ENCODE results near the gene PLEKHG4B. TPM values are rescaled to one million over a fixed set of nuclear protein-coding genes. Genes with fewer than 3 reads are reported as not detected.

PLEKHG4B gene
- total RNA-seq, 1 donor from 2014 or later = 22.0 TPM

DNA sequence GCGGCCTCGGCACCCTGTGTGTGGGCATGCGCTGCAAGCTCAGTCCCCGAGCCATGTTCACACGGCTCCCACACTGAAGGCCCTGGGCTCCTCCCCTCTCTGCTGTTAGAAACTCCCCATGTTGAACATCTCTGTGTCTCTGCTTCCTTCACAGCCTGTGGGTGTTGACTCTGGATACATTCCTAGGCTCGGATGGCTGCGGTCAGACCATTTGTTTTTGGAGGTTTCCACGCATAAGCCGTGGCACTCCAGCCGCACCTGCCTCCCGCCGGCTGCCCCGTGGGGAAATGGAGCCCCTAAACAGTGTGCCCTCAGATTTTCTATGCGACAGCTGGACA lies 68.2 kb downstream of the PLEKHG4B start:
- no peaks in the 10 kb centered on the region for H3K27me3 Mint-ChIP-seq (ENCODE audit: low read depth)
- DNase-seq (ENCODE audit: low read depth, low spot score) = no peak
- H3K27ac Mint-ChIP-seq (ENCODE audit: unreplicated experiment) = no peak overlapping the region
- no peaks in the 10 kb centered on the region for H3K4me1 Mint-ChIP-seq
- no peaks in the 10 kb centered on the region for H3K9me3 Mint-ChIP-seq
- H3K36me3 Mint-ChIP-seq (ENCODE audit: low read depth) = peaks cover 12% of the 10 kb centered on the region
- H3K4me3 Mint-ChIP-seq = no peak overlapping the region
- TF ChIP-seq, protein P1, sequence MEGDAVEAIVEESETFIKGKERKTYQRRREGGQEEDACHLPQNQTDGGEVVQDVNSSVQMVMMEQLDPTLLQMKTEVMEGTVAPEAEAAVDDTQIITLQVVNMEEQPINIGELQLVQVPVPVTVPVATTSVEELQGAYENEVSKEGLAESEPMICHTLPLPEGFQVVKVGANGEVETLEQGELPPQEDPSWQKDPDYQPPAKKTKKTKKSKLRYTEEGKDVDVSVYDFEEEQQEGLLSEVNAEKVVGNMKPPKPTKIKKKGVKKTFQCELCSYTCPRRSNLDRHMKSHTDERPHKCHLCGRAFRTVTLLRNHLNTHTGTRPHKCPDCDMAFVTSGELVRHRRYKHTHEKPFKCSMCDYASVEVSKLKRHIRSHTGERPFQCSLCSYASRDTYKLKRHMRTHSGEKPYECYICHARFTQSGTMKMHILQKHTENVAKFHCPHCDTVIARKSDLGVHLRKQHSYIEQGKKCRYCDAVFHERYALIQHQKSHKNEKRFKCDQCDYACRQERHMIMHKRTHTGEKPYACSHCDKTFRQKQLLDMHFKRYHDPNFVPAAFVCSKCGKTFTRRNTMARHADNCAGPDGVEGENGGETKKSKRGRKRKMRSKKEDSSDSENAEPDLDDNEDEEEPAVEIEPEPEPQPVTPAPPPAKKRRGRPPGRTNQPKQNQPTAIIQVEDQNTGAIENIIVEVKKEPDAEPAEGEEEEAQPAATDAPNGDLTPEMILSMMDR (conservative IDR thresholded peaks at IDR 0.05) = no peak

- no peak overlapping the region for H3K27ac Mint-ChIP-seq (ENCODE audit: unreplicated experiment)
- no peak for DNase-seq (ENCODE audit: low read depth, low spot score)
- TF ChIP-seq, protein P1 (conservative IDR thresholded peaks at IDR 0.05) = no peak
Measured at GRCh38 chr5:160921-161802, 69.2 kb downstream of the PLEKHG4B start.

DNA sequence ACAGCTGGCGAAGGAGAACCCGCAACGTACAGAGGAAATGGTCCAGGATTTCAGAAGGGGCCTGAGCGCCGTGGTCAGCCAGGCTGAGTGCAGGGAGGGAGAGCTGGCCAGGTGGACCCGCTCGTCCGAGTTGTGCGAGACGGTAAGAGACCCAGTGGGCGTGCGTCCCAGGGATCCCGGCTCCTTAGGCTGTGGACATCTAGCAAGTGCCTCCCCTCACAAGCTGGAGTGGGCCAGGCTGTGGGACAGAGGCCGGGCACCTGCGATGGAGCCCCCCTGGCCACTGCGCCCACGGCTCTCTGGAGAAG lies 69.8 kb downstream of the PLEKHG4B start:
- Mint-ChIP-seq H3K36me3 (ENCODE audit: low read depth) (peaks cover 12% of the 10 kb centered on the region), H3K4me1 (no peaks in the 10 kb centered on the region), H3K27me3 (ENCODE audit: low read depth) (no peaks in the 10 kb centered on the region), H3K27ac (ENCODE audit: unreplicated experiment) (no peak overlapping the region), H3K4me3 (no peak overlapping the region), H3K9me3 (no peaks in the 10 kb centered on the region)
- DNase-seq (ENCODE audit: low read depth, low spot score) = no peak
- TF ChIP-seq, protein P1 (conservative IDR thresholded peaks at IDR 0.05) = no peak

More at GRCh38 chr5:160921-161802, 69.2 kb downstream of the PLEKHG4B start:
- Mint-ChIP-seq H3K27me3 (ENCODE audit: low read depth) (no peaks in the 10 kb centered on the region), H3K4me3 (no peak overlapping the region), H3K9me3 (no peaks in the 10 kb centered on the region), H3K36me3 (ENCODE audit: low read depth) (peaks cover 12% of the 10 kb centered on the region), H3K4me1 (no peaks in the 10 kb centered on the region)

- TF ChIP-seq, protein P1 (conservative IDR thresholded peaks at IDR 0.05) = no peak
- H3K4me3 Mint-ChIP-seq = no peak overlapping the region
- no peaks in the 10 kb centered on the region for H3K9me3 Mint-ChIP-seq
- H3K4me1 Mint-ChIP-seq = no peaks in the 10 kb centered on the region
- H3K36me3 Mint-ChIP-seq (ENCODE audit: low read depth) = peaks cover 12% of the 10 kb centered on the region
- H3K27me3 Mint-ChIP-seq (ENCODE audit: low read depth) = no peaks in the 10 kb centered on the region
- no peak overlapping the region for H3K27ac Mint-ChIP-seq (ENCODE audit: unreplicated experiment)
- no peak for DNase-seq (ENCODE audit: low read depth, low spot score)
Measured at GRCh38 chr5:162190-162564, 70.2 kb downstream of the PLEKHG4B start.

- no peak for DNase-seq (ENCODE audit: low read depth, low spot score)
- no peak overlapping the region for H3K4me3 Mint-ChIP-seq
- no peaks in the 10 kb centered on the region for H3K9me3 Mint-ChIP-seq
- no peak overlapping the region for H3K27ac Mint-ChIP-seq (ENCODE audit: unreplicated experiment)
- TF ChIP-seq, protein P1 (conservative IDR thresholded peaks at IDR 0.05) = no peak
- H3K4me1 Mint-ChIP-seq = no peaks in the 10 kb centered on the region
- H3K27me3 Mint-ChIP-seq (ENCODE audit: low read depth) = no peaks in the 10 kb centered on the region
- H3K36me3 Mint-ChIP-seq (ENCODE audit: low read depth) = peaks cover 12% of the 10 kb centered on the region
Measured at GRCh38 chr5:162565-163337, 70.8 kb downstream of the PLEKHG4B start.

Measured in neural crest cell (in vitro differentiated cells).